ENCODE measurements around the gene FAM227A. TPM values are rescaled to one million over a fixed set of nuclear protein-coding genes. Genes with fewer than 3 reads are reported as not detected.

The FAM227A gene
- total and polyA plus RNA-seq, 2 of the 13 experiments (the other 11 are each of a cell fraction or from before 2014, with no cell fraction given) = 1.0 to 1.5 TPM

- no peak for TF ChIP-seq PPARG (CRISPR knock-in tag; conservative IDR thresholded peaks at IDR 0.05)
- no peak for TF ChIP-seq HMG20B (CRISPR knock-in tag; conservative IDR thresholded peaks at IDR 0.05)
- peak; percentile 34; the same call in 1 of the 2 replicates for TF ChIP-seq ZNF136 (CRISPR knock-in tag; IDR thresholded peaks at IDR 0.05; ENCODE audit: low read depth)
- no peak for TF ChIP-seq SP1 (IDR thresholded peaks at IDR 0.05)
- peak; percentile 55; the same call in 1 of the 2 replicates for TF ChIP-seq SP1 (CRISPR knock-in tag; IDR thresholded peaks at IDR 0.05)
- TF ChIP-seq SNAPC5 (CRISPR knock-in tag; IDR thresholded peaks at IDR 0.05; ENCODE audit: borderline replicate concordance) = no peak
- TF ChIP-seq ZNF652 (CRISPR knock-in tag; IDR thresholded peaks at IDR 0.05; ENCODE audit: borderline replicate concordance, low read depth) = no peak
- TF ChIP-seq ZBTB20 (CRISPR knock-in tag; IDR thresholded peaks at IDR 0.05; ENCODE audit: borderline replicate concordance, low read depth) = peak; percentile 78
- peak; percentile 100 for TF ChIP-seq PRDM10 (CRISPR knock-in tag; IDR thresholded peaks at IDR 0.05; ENCODE audit: low read depth)
- no peak for TF ChIP-seq ZNF143 (CRISPR knock-in tag; IDR thresholded peaks at IDR 0.05)
- no peak for TF ChIP-seq ZBTB37 (CRISPR knock-in tag; IDR thresholded peaks at IDR 0.05)
- TF ChIP-seq ZSCAN25 (CRISPR knock-in tag; IDR thresholded peaks at IDR 0.05) = no peak
- no peak for TF ChIP-seq PHF5A (CRISPR knock-in tag; IDR thresholded peaks at IDR 0.05; ENCODE audit: low read depth, unreplicated experiment)
- 0 out of 2 replicates have a peak, but pooled peaks have one; percentile 56 for TF ChIP-seq ZNF619 (CRISPR knock-in tag; IDR thresholded peaks at IDR 0.05)
- TF ChIP-seq, protein P1, sequence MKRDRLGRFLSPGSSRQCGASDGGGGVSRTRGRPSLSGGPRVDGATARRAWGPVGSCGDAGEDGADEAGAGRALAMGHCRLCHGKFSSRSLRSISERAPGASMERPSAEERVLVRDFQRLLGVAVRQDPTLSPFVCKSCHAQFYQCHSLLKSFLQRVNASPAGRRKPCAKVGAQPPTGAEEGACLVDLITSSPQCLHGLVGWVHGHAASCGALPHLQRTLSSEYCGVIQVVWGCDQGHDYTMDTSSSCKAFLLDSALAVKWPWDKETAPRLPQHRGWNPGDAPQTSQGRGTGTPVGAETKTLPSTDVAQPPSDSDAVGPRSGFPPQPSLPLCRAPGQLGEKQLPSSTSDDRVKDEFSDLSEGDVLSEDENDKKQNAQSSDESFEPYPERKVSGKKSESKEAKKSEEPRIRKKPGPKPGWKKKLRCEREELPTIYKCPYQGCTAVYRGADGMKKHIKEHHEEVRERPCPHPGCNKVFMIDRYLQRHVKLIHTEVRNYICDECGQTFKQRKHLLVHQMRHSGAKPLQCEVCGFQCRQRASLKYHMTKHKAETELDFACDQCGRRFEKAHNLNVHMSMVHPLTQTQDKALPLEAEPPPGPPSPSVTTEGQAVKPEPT (CRISPR knock-in tag; IDR thresholded peaks at IDR 0.05; ENCODE audit: low read depth) = no peak
- TF ChIP-seq SRSF9 (IDR thresholded peaks at IDR 0.05; ENCODE audit: borderline replicate concordance, insufficient read depth, low read depth, low read length, poor library complexity, severe bottlenecking) = no peak
- TF ChIP-seq ELK4 (CRISPR knock-in tag; IDR thresholded peaks at IDR 0.05; ENCODE audit: borderline replicate concordance) = no peak; the same call in 1 of the 2 replicates
- TF ChIP-seq ZNF205 (CRISPR knock-in tag; IDR thresholded peaks at IDR 0.05) = no peak
- no peak for TF ChIP-seq MTF2 (CRISPR knock-in tag; IDR thresholded peaks at IDR 0.05; ENCODE audit: borderline replicate concordance)
Observed at GRCh38 chr22:38656256-38657044, at the start of gene FAM227A, which contains the start of gene CBY1 (continued).

Data from HepG2 (cell line).